Activated CD4-positive, CD25-positive, alpha-beta regulatory T cell treated with anti-CD3 and anti-CD28 coated beads, Interleukin-2, amount 50 U/mL, for 16 hours (primary cell): ENCODE results near the gene HYCC2.
"Not testable (repeated sequence)": the region's sequence is repeated elsewhere in the genome, so short reads cannot be mapped to it uniquely, and the experiment has no call there.

Source experiments
- DNase-seq: peaks from one replicate; pipeline ENCODE4 v3.0.0-alpha.2; 2020; ENCODE audit warnings: low read depth, low spot score

Gene HYCC2

DNA sequence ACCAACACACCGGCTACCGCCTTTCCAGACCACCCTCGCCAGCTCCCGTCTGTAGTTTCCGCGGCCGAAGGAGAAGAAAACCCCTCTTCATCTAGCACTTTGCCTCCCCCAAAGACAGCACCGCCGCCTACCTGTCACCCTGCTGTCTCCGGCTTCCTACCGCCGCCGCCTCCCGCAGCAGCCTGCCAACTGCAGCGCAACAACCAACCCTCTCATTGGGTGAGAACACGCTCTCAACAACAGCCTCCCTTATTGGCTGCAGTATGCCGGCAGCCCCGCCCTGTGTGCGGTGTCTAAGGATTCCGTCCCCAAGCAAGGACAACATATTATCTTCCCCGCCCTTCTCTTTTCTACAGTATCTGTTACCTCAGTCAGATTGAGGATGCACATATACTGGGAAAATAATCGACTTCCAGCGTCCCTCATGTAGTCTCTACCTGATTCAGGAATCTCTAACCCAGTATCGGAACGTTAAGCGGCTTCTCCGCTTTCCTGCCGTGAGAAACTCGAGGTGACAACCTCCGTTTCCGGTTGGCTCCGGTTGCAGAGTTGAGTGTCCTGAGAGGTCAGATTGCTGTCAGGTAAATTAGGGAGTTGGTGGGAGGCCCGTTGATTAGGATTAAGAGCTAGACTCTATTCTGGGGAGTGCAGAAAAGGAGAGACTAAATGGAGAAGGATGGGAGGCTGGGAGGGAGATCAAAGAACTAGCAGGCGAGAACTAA is at the start of gene HYCC2, which contains the start of gene NDUFB3:
Gene HYCC2 (minus strand): TSS at position 193 of the 722 bp plus-strand sequence. CDS start 47,662 bp downstream, outside the sequence.
Gene NDUFB3 (plus strand): TSS at position 523 of the 722 bp plus-strand sequence. CDS start 6,882 bp downstream, outside the sequence.
- peak; percentile 84 for DNase-seq

GRCh38 chr2:201118961-201119854 is 47.7 kb upstream of the HYCC2 start:
- no peak for DNase-seq

DNA sequence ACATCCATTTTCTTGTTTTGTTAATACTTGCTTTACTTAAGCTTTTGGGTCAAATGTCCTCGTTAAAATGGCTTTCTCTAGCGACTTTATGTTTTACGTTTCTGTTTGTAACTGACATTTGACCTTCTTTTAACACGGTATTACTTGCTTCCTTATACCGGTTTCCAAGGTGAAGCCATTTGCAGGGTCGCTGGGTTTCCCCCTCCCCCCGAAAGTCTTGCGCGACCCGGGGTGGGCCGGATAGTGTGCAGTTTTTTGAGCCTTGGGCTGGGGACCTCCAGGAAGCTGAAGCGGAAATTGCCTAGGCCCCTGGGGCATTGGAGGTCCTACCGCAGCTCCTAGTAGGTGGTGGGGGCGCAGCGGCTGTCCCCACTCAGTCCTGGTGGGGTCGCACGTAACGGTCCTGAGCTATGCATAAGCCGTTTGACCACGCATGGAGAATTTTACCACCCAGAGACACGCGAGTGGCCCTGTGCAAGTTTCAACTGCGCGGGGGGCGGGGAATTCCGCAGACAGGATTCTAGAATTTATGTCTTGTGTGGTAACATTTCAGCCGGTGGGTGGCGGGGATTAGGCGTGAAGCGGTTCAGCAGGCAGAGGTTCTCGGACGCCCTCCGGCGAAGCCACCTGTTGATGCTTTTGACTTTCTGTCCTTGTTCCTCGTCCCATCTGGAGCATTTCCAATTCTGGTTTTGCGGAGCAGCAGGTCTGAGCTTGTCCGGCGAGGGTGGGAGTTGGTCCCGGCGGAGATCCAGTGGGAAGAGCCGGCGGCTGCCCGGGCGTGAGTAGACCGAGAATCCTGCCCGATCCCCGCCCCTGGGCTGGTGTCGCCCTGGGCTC is 46.9 kb upstream of the HYCC2 start:
- DNase-seq: peak; percentile 72

DNA sequence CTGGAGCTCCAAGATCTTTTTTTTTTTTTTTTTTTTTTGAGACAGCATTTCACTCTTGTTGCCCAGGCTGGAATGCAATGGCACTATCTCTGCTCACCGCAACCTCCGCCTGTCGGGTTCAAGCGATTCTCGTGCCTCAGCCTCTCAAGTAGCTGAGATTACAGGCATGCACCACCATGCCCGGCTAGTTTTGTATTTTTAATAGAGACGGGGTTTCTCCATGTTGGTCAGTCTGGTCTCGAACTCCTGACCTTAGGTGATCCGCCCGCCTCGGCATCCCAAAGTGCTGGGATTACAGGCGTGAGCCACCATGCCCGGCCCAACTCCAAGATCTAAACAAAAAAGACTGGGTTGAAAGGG is 46.2 kb upstream of the HYCC2 start:
- DNase-seq: not testable (repeated sequence)

DNA sequence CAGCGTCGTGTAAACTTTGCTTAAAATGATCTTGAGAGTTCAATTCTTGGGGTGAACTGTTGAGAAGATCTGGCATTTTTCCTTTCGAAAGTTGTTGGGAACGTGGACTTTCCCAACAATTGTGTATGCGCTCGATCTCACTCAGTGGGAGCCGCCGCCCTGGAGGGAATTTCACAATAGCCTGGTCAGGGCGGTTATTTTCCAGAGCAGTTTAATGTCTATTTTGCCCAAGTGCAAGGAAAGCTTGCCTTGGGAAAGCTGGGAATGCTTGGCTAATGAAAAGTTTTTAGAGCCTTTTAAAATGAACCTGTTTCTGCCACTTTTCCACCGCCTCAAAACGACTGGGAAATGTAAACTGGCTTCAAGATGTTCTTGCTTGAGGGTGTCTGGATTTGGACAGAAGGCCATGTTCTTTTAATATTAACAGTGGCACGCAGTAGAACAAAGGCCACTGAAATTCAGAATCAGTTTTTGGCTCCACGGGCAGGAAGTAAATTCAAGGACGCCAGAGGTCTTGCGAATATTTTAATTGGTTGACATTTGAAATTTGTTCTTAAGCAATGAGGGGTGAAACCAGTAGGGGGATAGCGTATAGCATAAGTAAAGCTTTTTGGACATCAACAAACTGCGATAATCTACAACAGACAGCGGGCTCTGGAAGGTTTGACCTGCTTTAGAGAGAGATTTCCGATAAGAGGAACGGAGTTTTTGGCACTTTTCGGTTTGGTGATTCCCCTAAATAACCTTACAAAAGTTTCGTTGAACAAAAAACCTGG is 45.7 kb upstream of the HYCC2 start:
- DNase-seq: no peak

DNA sequence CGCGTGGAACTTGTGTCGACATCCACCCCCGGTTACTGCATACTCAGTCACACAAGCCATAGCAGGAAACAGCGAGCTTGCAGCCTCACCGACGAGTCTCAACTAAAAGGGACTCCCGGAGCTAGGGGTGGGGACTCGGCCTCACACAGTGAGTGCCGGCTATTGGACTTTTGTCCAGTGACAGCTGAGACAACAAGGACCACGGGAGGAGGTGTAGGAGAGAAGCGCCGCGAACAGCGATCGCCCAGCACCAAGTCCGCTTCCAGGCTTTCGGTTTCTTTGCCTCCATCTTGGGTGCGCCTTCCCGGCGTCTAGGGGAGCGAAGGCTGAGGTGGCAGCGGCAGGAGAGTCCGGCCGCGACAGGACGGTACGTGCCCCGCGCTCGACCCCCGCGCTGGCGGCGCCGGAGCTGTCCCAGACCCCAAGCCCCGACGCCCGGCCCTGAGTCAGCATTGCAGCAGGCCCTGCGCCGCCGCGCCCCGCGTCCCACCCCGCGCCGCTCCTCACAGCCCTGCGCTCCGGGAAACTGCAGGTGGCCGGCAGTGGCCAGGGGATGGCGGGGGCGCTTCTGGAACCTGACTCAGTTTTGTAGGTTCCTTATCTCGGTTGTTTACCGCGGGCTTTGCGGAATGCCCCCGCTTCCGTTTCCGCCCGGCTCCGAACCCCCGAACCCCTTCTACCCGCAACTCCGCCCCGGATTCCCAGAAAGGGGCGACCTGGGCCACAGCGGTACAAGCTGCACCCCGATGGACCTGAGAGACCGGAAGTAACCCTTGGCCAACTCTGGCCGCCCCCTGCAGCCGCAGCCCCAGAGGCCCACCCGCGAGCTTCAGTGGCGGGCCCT is 44.9 kb upstream of the HYCC2 start, which contains the start of gene CFLAR:
Gene CFLAR (plus strand): TSS at position 50 of the 844 bp plus-strand sequence. CDS start 13,702 bp downstream, outside the sequence.
- DNase-seq: peak; percentile 63

DNA sequence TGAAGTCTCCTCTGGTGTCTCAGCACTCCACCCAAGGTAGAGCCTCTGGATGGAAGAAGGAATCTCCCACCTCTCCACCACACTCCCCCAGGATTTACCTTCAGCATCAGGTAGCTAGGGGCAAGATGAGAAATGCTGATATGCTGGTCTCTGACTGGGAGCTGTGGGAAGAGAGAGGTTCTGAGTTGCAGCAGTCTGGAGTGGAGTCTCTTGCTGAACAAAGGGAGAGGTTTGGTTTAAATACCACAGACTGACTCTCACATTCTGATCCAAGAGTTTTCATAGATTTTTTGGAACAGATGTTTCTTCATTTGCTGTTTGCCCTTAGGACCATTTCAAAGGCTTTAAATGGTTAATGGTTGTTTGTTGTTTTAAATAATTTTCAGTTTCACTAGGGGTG is 43.4 kb upstream of the HYCC2 start:
- DNase-seq: no peak

DNA sequence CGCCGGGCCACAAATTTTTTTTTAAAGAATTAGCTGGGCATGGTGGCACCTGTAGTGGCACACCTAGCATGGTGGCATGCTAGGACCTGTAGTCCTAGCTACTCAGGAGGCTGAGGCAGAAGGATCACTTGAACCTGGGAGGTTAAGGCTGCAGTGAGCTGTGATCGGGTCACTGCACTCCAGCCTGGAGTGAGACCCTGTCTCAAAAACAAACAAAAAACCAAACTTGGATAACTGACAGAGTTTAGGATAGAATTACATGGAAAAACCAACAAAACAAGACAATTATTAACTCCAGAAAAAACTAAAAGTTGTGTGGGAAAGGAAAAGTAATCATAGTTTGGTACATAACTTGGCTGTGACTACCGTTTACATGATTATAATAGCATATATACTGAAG is 42.9 kb upstream of the HYCC2 start:
- DNase-seq: no peak

DNA sequence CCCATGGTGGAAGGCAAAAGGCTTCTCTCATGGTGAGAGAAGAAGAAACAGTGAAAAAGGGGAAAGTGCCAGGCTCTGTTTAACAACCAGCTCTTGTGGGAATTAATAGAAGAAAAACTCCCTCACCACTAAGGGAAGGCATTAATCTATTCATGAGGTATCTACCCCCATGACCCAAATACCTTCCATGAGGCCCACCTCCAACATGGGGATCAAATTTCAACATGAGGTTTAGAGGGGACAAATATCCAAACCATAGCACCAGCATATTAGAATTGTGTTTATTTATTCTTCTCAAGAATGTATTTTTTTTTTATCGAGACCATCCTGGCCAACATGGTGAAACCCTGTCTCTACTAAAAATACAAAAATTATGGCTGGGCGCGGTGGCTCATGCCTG is 39.6 kb upstream of the HYCC2 start:
- DNase-seq: no peak

GRCh38 chr2:201110615-201111014 is 39.1 kb upstream of the HYCC2 start:
- no peak for DNase-seq

- no peak for DNase-seq
Observed at GRCh38 chr2:201109186-201109585, 37.7 kb upstream of the HYCC2 start.

GRCh38 chr2:201108341-201108740 is 36.9 kb upstream of the HYCC2 start:
- DNase-seq: no peak

DNA sequence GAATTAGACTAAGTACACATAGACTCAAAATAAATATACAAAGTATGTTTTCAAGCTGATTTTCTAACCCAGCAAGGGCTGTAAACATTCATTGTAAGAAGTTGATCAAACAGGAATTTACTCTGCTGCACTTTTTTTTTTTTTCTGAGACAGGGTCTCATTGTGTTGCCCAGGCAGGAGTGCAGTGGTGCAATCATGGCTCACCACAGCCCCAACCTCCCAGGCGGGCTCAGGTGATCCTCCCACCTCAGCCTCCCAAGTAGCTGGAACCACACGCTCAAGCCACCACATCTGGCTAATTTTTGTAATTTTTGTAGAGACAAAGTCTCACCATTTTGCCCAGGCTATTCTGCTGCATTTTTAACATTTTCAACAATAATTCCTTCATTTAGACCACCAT is 36.2 kb upstream of the HYCC2 start:
- DNase-seq: no peak

- no peak for DNase-seq
Observed at GRCh38 chr2:201105759-201106158, 34.3 kb upstream of the HYCC2 start.

DNA sequence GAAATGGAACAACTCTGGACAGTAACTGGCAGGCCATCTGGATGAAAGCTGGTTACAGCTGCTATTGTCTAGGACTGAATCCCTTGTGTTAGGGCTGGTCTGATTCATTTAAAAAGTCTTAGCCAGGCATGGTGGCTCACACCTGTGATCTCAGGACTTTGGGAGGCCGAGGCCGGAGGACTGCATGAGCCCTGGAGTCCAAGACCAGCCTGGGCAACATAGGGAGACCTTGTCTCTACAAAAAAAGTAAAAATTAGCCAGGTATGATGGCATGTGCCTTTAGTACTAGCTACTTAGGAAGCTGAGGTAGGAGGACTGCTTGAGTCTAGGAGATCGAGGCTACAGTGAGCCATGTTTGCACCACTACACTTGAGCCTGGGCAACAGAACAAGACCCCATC is 29.0 kb upstream of the HYCC2 start:
- DNase-seq: no peak

- no peak for DNase-seq
Observed at GRCh38 chr2:201093573-201093972, 22.1 kb upstream of the HYCC2 start.

DNA sequence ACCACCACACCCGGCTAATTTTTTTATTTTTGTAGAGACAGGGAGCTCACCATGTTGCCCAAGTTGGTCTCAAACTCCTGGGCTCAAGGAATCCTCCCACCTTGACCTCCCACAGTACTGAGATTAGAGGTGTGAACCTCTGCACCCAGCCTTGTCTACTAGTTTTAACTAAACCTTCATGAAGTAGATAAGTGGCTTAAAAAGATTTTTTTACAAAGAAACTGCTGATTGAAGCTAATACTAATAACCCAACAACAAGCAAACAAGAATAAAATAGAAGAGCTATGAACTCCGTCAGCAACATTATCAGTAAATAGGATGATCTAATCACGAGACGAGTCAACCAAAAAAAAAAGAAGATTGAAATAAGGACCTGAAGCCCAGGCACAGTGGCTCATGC is 19.1 kb upstream of the HYCC2 start:
- DNase-seq: no peak

DNA sequence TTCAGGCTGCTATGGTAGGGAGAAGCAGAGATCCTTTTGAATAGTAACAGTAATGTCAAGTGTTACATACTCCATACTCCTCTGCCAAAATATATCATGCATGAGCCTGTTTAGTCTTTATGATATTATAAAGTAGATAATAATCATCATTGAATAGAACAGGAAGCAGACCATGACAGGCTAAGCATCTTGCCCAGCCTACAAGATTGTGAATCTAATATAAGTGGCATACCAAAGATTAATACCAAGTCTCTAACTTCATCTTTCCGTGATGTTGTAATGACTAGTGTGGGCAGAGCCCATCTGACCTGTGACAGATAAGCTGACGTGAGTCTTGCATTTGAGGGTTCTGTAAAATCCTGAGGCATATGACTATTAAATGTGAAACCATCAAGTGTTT is 13.4 kb upstream of the HYCC2 start:
- DNase-seq: no peak

GRCh38 chr2:201074996-201075395 is 3.5 kb upstream of the HYCC2 start:
- DNase-seq: no peak

GRCh38 chr2:201073071-201073470 is 1.6 kb upstream of the HYCC2 start:
- no peak for DNase-seq
